Stomach (tissue), 4 donors: ENCODE measurements around the gene CLEC19A.

ENCODE experiments used
- EP300 ChIP-seq: sonication (generic); formaldehyde crosslinking; IDR thresholded peaks from one replicate; pipeline ENCODE4 v1.6.1; 2017; ENCODE audit warnings: antibody characterized with exemption
- POLR2A ChIP-seq, 4 donors: fragments of 450-650 bp; IDR thresholded peaks; one replicate each; pipeline ENCODE4 v1.6.1; 2016; ENCODE audit warnings: antibody characterized with exemption in 4 of 4, control low read depth in 2 of 4, mild to moderate bottlenecking in 1 of 4, moderate library complexity in 1 of 4
- TF ChIP-seq, protein P1 (sequence below), 7 experiments: fragments of 450-650 bp in 4 of 7; fragments of 200-600 bp in 3 of 7; sonication (generic) in 3 of 7; IDR thresholded peaks; one replicate each; pipeline ENCODE4 v1.5.1; 2016 to 2019; ENCODE audit warnings: antibody characterized with exemption in 7 of 7, control low read depth in 2 of 7, mild to moderate bottlenecking in 1 of 7

GRCh38 chr16:19286827-19287226 is 1.3 kb downstream of the CLEC19A start:
- TF ChIP-seq, protein P1, sequence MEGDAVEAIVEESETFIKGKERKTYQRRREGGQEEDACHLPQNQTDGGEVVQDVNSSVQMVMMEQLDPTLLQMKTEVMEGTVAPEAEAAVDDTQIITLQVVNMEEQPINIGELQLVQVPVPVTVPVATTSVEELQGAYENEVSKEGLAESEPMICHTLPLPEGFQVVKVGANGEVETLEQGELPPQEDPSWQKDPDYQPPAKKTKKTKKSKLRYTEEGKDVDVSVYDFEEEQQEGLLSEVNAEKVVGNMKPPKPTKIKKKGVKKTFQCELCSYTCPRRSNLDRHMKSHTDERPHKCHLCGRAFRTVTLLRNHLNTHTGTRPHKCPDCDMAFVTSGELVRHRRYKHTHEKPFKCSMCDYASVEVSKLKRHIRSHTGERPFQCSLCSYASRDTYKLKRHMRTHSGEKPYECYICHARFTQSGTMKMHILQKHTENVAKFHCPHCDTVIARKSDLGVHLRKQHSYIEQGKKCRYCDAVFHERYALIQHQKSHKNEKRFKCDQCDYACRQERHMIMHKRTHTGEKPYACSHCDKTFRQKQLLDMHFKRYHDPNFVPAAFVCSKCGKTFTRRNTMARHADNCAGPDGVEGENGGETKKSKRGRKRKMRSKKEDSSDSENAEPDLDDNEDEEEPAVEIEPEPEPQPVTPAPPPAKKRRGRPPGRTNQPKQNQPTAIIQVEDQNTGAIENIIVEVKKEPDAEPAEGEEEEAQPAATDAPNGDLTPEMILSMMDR (IDR thresholded peaks at IDR 0.05) = no peak
- TF ChIP-seq POLR2A (IDR thresholded peaks at IDR 0.05) = no peak
- TF ChIP-seq EP300 = no peak
